ENCODE results near the gene SUGCT. TPM values are rescaled to one million over a fixed set of nuclear protein-coding genes. Genes with fewer than 3 reads are reported as not detected.
A peak's percentile ranks its signal among the peaks of the same experiment; 100 is the strongest.

Gene SUGCT
- polyA plus RNA-seq, 1 of the 3 experiments (the other 2 are of a cell fraction), result 53.7 TPM

- Histone ChIP-seq H3K4me3 (ENCODE audit: low read depth in 2 of 2, low read length in 1 of 2) (no peak overlapping the region), H2AFZ (ENCODE audit: low read depth) (no peak overlapping the region), H3F3A (replicated peaks; ENCODE audit: insufficient read depth) (peaks cover 37% of the 10 kb centered on the region), H3K27me3 (ENCODE audit: insufficient read depth) (no peaks in the 10 kb centered on the region), H3K4me2 (no peak overlapping the region), H3K27ac (ENCODE audit: low read depth in 2 of 2, low read length in 1 of 2) (peak overlapping the region; percentile 89 to 96; a peak in 3 of 4 replicates), H4K20me1 (ENCODE audit: insufficient read depth) (no peaks in the 10 kb centered on the region), H3K9me2 (no peaks in the 10 kb centered on the region), H3K79me2 (ENCODE audit: insufficient read depth) (peaks cover 43% of the 10 kb centered on the region), H3K9ac (no peak overlapping the region), H3K4me1 (ENCODE audit: control insufficient read depth in 1 of 2, insufficient read depth in 2 of 2, low read depth in 1 of 2, low read length in 1 of 2) (peaks cover 20 to 30% of the 10 kb centered on the region in 2 experiments), H3K36me3 (replicated peaks in 1 of 2; ENCODE audit: control insufficient read depth in 1 of 2, insufficient read depth in 2 of 2, low read length in 1 of 2) (peaks cover 0 to 11% of the 10 kb centered on the region in 2 experiments), H3K9me3 (no peaks in the 10 kb centered on the region)
- CTCF ChIA-PET, result no interaction called here
- no peak for DNase-seq
- POLR2A ChIA-PET, result interaction anchor here (0.6 kb wide), 1 partner anchor 406 kb away, joined by 3 read pairs; no protein-coding TSS in a partner anchor
- WGBS (ENCODE audit: low lambda C conversion rate), result 73% methylated on average over 2 of the region's 2 CpGs
- no peak for TF ChIP-seq TEAD4 (IDR thresholded peaks at IDR 0.05; ENCODE audit: borderline replicate concordance, insufficient read depth)
- TF ChIP-seq FOXM1 (IDR thresholded peaks at IDR 0.05; ENCODE audit: low read depth), result no peak
- TF ChIP-seq GATA2 (CRISPR knock-in tag; IDR thresholded peaks at IDR 0.05), result no peak
- TF ChIP-seq YY1 (IDR thresholded peaks at IDR 0.05; ENCODE audit: low read depth), result no peak
- TF ChIP-seq, protein P1, sequence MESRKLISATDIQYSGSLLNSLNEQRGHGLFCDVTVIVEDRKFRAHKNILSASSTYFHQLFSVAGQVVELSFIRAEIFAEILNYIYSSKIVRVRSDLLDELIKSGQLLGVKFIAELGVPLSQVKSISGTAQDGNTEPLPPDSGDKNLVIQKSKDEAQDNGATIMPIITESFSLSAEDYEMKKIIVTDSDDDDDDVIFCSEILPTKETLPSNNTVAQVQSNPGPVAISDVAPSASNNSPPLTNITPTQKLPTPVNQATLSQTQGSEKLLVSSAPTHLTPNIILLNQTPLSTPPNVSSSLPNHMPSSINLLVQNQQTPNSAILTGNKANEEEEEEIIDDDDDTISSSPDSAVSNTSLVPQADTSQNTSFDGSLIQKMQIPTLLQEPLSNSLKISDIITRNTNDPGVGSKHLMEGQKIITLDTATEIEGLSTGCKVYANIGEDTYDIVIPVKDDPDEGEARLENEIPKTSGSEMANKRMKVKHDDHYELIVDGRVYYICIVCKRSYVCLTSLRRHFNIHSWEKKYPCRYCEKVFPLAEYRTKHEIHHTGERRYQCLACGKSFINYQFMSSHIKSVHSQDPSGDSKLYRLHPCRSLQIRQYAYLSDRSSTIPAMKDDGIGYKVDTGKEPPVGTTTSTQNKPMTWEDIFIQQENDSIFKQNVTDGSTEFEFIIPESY (IDR thresholded peaks at IDR 0.05; ENCODE audit: borderline replicate concordance, low read depth), result no peak
- no peak for TF ChIP-seq RCOR1 (IDR thresholded peaks at IDR 0.05; ENCODE audit: low read length)
- no peak for TF ChIP-seq SMC3 (IDR thresholded peaks at IDR 0.05; ENCODE audit: low read depth, low read length)
- TF ChIP-seq MXI1 (IDR thresholded peaks at IDR 0.05; ENCODE audit: low read depth, low read length), result no peak
- no peak for TF ChIP-seq SIN3A (IDR thresholded peaks at IDR 0.05; ENCODE audit: borderline replicate concordance, low read depth, low read length)
- TF ChIP-seq, protein P2, sequence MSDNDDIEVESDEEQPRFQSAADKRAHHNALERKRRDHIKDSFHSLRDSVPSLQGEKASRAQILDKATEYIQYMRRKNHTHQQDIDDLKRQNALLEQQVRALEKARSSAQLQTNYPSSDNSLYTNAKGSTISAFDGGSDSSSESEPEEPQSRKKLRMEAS (IDR thresholded peaks at IDR 0.05; ENCODE audit: low read depth), result no peak
- peak in 1 of 2 experiments; percentile 75; a peak in 2 of 4 replicates for TF ChIP-seq EP300 (IDR thresholded peaks at IDR 0.05; ENCODE audit: borderline replicate concordance in 1 of 2, low read depth in 1 of 2, low read length in 1 of 2)
- TF ChIP-seq GABPA (IDR thresholded peaks at IDR 0.05; ENCODE audit: low read depth), result no peak
- TF ChIP-seq PBX3 (IDR thresholded peaks at IDR 0.05), result 0 out of 2 replicates have a peak, but pooled peaks have one; percentile 19
- TF ChIP-seq RAD21 (IDR thresholded peaks at IDR 0.05; ENCODE audit: low read length), result no peak
- TF ChIP-seq POLR2AphosphoS5 (IDR thresholded peaks at IDR 0.05; ENCODE audit: low read depth, low read length), result no peak
- TF ChIP-seq USF1 (IDR thresholded peaks at IDR 0.05; ENCODE audit: borderline replicate concordance, low read depth), result no peak
- no peak for TF ChIP-seq RXRA (IDR thresholded peaks at IDR 0.05; ENCODE audit: borderline replicate concordance, low read depth)
- no peak for TF ChIP-seq REST (IDR thresholded peaks at IDR 0.05; ENCODE audit: low read depth, low read length)
- TF ChIP-seq TCF12 (IDR thresholded peaks at IDR 0.05), result peak; percentile 70
- TF ChIP-seq CHD2 (IDR thresholded peaks at IDR 0.05; ENCODE audit: low read length, partially characterized antibody), result peak; percentile 17
- no peak for TF ChIP-seq ELF1 (IDR thresholded peaks at IDR 0.05)
- TF ChIP-seq, protein P3, sequence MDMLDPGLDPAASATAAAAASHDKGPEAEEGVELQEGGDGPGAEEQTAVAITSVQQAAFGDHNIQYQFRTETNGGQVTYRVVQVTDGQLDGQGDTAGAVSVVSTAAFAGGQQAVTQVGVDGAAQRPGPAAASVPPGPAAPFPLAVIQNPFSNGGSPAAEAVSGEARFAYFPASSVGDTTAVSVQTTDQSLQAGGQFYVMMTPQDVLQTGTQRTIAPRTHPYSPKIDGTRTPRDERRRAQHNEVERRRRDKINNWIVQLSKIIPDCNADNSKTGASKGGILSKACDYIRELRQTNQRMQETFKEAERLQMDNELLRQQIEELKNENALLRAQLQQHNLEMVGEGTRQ (IDR thresholded peaks at IDR 0.05; ENCODE audit: borderline replicate concordance, low read depth, low read length), result no peak
- TF ChIP-seq TAF1 (IDR thresholded peaks at IDR 0.05; ENCODE audit: borderline replicate concordance, low read depth, low read length), result no peak
- no peak for TF ChIP-seq RFX5 (IDR thresholded peaks at IDR 0.05; ENCODE audit: low read length)
- TF ChIP-seq NRF1 (IDR thresholded peaks at IDR 0.05; ENCODE audit: low read depth, low read length), result no peak
- TF ChIP-seq FOSL2 (IDR thresholded peaks at IDR 0.05; ENCODE audit: borderline replicate concordance, low read depth), result no peak
- no peak for TF ChIP-seq NFIC (IDR thresholded peaks at IDR 0.05; ENCODE audit: borderline replicate concordance)
These were observed 589.0 kb downstream of the SUGCT start for GRCh38 chr7:40723829-40724228.

Measured in SK-N-SH (cell line).